Mesothelial cell of epicardium (in vitro differentiated cells): Measurements from ENCODE around the gene FSTL1. TPM values are rescaled to one million over a fixed set of nuclear protein-coding genes. Genes with fewer than 3 reads are reported as not detected.

Experiments used
- DNase-seq, 2 experiments: peaks; one replicate each; pipeline ENCODE4 v3.0.0; 2021; ENCODE audit warnings: low spot score in 2 of 2; ENCODE audit not compliant: unreplicated experiment in 2 of 2
- H3K27ac Mint-ChIP-seq: 2 replicates; pipeline ENCODE4 v1.8.0; 2021; ENCODE audit warnings: mixed read lengths
- H3K27me3 Mint-ChIP-seq: 2 replicates; pipeline ENCODE4 v1.8.0; 2021; ENCODE audit warnings: low read depth, mixed read lengths
- H3K36me3 Mint-ChIP-seq: 2 replicates; pipeline ENCODE4 v1.8.0; 2021; ENCODE audit warnings: mixed read lengths
- H3K4me1 Mint-ChIP-seq: 2 replicates; pipeline ENCODE4 v1.8.0; 2021; ENCODE audit warnings: mixed read lengths
- H3K4me3 Mint-ChIP-seq: 2 replicates; pipeline ENCODE4 v1.8.0; 2021; ENCODE audit warnings: mild to moderate bottlenecking, moderate library complexity, mixed read lengths
- H3K9me3 Mint-ChIP-seq: 2 replicates; pipeline ENCODE4 v1.8.0; 2021; ENCODE audit warnings: mixed read lengths
- CTCF ChIP-seq: fragments of 200-600 bp; sonication (generic); IDR thresholded peaks from one replicate; pipeline ENCODE4 v1.5.0; 2021; ENCODE audit warnings: antibody characterized with exemption; ENCODE audit not compliant: unreplicated experiment
- total RNA-seq: library from RNA; stranded (reverse); gene quantifications from 3 replicates; pipeline ENCODE4 v1.2.1, GENCODE V29; 2021

Gene FSTL1
- total RNA-seq, 1 donor from 2014 or later, result 734 TPM

GRCh38 chr3:120443626-120444123, 7.1 kb downstream of the FSTL1 start:
- Mint-ChIP-seq H3K27ac (peak overlapping the region; percentile 79), H3K27me3 (no peaks in the 10 kb centered on the region), H3K4me3 (no peak overlapping the region), H3K4me1 (peaks cover 66% of the 10 kb centered on the region), H3K36me3 (peaks cover 11% of the 10 kb centered on the region), H3K9me3 (no peaks in the 10 kb centered on the region)
- no peak for DNase-seq
- TF ChIP-seq CTCF, result no peak

- Mint-ChIP-seq H3K36me3 (peaks cover 14% of the 10 kb centered on the region), H3K27ac (peak overlapping the region; percentile 79), H3K4me3 (no peak overlapping the region), H3K27me3 (no peaks in the 10 kb centered on the region), H3K4me1 (peaks cover 69% of the 10 kb centered on the region), H3K9me3 (no peaks in the 10 kb centered on the region)
- DNase-seq, result no peak
- TF ChIP-seq CTCF, result no peak
These were observed 7.7 kb downstream of the FSTL1 start for GRCh38 chr3:120442975-120443517.

- Mint-ChIP-seq H3K36me3 (peaks cover 14% of the 10 kb centered on the region), H3K9me3 (no peaks in the 10 kb centered on the region), H3K4me3 (no peak overlapping the region), H3K27ac (peak overlapping the region; percentile 72), H3K4me1 (peaks cover 62% of the 10 kb centered on the region), H3K27me3 (no peaks in the 10 kb centered on the region)
- no peak for TF ChIP-seq CTCF
- DNase-seq, result no peak
These were observed 9.0 kb downstream of the FSTL1 start for GRCh38 chr3:120441776-120442175.

GRCh38 chr3:120440762-120441161, 10.0 kb downstream of the FSTL1 start:
- no peaks in the 10 kb centered on the region for H3K9me3 Mint-ChIP-seq
- H3K4me3 Mint-ChIP-seq, result no peak overlapping the region
- DNase-seq, result no peak
- H3K36me3 Mint-ChIP-seq, result peaks cover 14% of the 10 kb centered on the region
- peak overlapping the region; percentile 27 for H3K27ac Mint-ChIP-seq
- H3K4me1 Mint-ChIP-seq, result peaks cover 63% of the 10 kb centered on the region
- no peaks in the 10 kb centered on the region for H3K27me3 Mint-ChIP-seq
- no peak for TF ChIP-seq CTCF

- Mint-ChIP-seq H3K4me1 (peaks cover 64% of the 10 kb centered on the region), H3K27me3 (no peaks in the 10 kb centered on the region), H3K36me3 (peaks cover 17% of the 10 kb centered on the region), H3K27ac (peak overlapping the region; percentile 96), H3K9me3 (no peaks in the 10 kb centered on the region), H3K4me3 (no peak overlapping the region)
- no peak for DNase-seq
- no peak for TF ChIP-seq CTCF
These were observed 10.6 kb downstream of the FSTL1 start for GRCh38 chr3:120440001-120440703.
